B cell (primary cell): Measurements from ENCODE around the gene STMN1. TPM values are rescaled to one million over a fixed set of nuclear protein-coding genes. Genes with fewer than 3 reads are reported as not detected.

Source experiments
- ATAC-seq: fragments of 200-7000 bp; cut with Tn5 transposase; one replicate; pipeline ENCODE4 v1.10.0; 2021; ENCODE audit warnings: low read depth, mild to moderate bottlenecking, moderate number of reproducible peaks, moderate library complexity
- CTCF ChIA-PET: fragments of 350-600 bp; sonication (Branson Sonifier 250); formaldehyde crosslinking; loops from one replicate; lab custom pipeline; 2021; ENCODE audit warnings: antibody characterized with exemption, inconsistent platforms; lab: Charles Lee
- POLR2A ChIA-PET: fragments of 350-600 bp; sonication (Branson Sonifier 250); formaldehyde crosslinking; loops from one replicate; lab custom pipeline; 2021; ENCODE audit warnings: antibody characterized with exemption; lab: Charles Lee
- DNase-seq: peaks from one replicate; pipeline ENCODE4 v3.0.0; 2013
- H2AFZ ChIP-seq: 2 replicates; pipeline ENCODE4 v1.6.1; 2012; ENCODE audit warnings: mild to moderate bottlenecking, low read depth, low read length; ENCODE audit not compliant: insufficient read depth, poor library complexity, severe bottlenecking
- H3K27ac ChIP-seq, 2 donors: 1 replicate in 1 of 2; 2 replicates in 1 of 2; pipeline ENCODE4 v1.5.1; 2012 to 2013; ENCODE audit warnings: low read length in 2 of 2, mild to moderate bottlenecking in 2 of 2, moderate library complexity in 1 of 2
- H3K27me3 ChIP-seq, 4 experiments: fragments of 200-600 bp in 1 of 4; sonication (generic) in 1 of 4; replicated peaks in 1 of 4; 1 replicate in 2 of 4; 2 replicates in 2 of 4; pipeline versions ENCODE4 v1.6.1 to v1.7.0; 2013 to 2016; ENCODE audit warnings: low read length in 3 of 4, mild to moderate bottlenecking in 2 of 4, mixed read lengths in 1 of 4, moderate library complexity in 1 of 4; ENCODE audit not compliant: insufficient read depth in 4 of 4, control insufficient read depth in 3 of 4; ENCODE audit errors: control extremely low read depth in 1 of 4
- H3K36me3 ChIP-seq, 2 experiments: replicated peaks in 1 of 2; 1 replicate in 1 of 2; 2 replicates in 1 of 2; pipeline versions ENCODE4 v1.6.1 to v1.7.1; 2013; ENCODE audit warnings: low read length in 1 of 2; ENCODE audit not compliant: insufficient read depth in 2 of 2, control insufficient read depth in 1 of 2; ENCODE audit errors: control extremely low read depth in 1 of 2, extremely low read depth in 1 of 2
- H3K4me1 ChIP-seq, 2 donors: fragments of 200-600 bp in 1 of 2; sonication (generic) in 1 of 2; 1 replicate in 1 of 2; 2 replicates in 1 of 2; pipeline versions ENCODE4 v1.5.1 to v1.6.1; 2013 to 2017; ENCODE audit warnings: low read length in 2 of 2; ENCODE audit not compliant: control insufficient read depth in 2 of 2, insufficient read depth in 2 of 2
- H3K4me2 ChIP-seq: replicated peaks from 2 replicates; pipeline ENCODE3; 2012; ENCODE audit warnings: mild to moderate bottlenecking, low read depth, low read length; ENCODE audit not compliant: poor library complexity, severe bottlenecking
- H3K4me3 ChIP-seq, 5 experiments: fragments of 200-600 bp in 1 of 5; sonication (generic) in 1 of 5; 1 replicate in 3 of 5; 2 replicates in 2 of 5; pipeline versions ENCODE4 v1.5.1 to v1.7.0; 2011 to 2016; ENCODE audit warnings: low read length in 4 of 5, mild to moderate bottlenecking in 4 of 5, low read depth in 2 of 5, control low read depth in 1 of 5, moderate library complexity in 1 of 5; ENCODE audit not compliant: insufficient read depth in 1 of 5; ENCODE audit errors: control extremely low read depth in 1 of 5, extremely low read depth in 1 of 5
- H3K79me2 ChIP-seq: fragments of 200-600 bp; sonication (generic); one replicate; pipeline ENCODE4 v1.6.0; 2016; ENCODE audit warnings: low read length; ENCODE audit not compliant: control insufficient read depth, insufficient read depth
- H3K9ac ChIP-seq: fragments of 200-600 bp; sonication (generic); 2 replicates; pipeline ENCODE4 v1.6.1; 2017; ENCODE audit warnings: mild to moderate bottlenecking, low read length, moderate library complexity
- H3K9me3 ChIP-seq, 3 donors: one replicate each; pipeline versions ENCODE4 v1.6.1 to v1.7.1; 2013; ENCODE audit warnings: low read length in 2 of 3; ENCODE audit not compliant: control insufficient read depth in 2 of 3, insufficient read depth in 1 of 3; ENCODE audit errors: control extremely low read depth in 1 of 3
- H4K20me1 ChIP-seq: 2 replicates; pipeline ENCODE4 v1.6.0; 2012; ENCODE audit warnings: mild to moderate bottlenecking, low read length; ENCODE audit not compliant: insufficient read depth, control insufficient read depth, poor library complexity, severe bottlenecking
- H3K27ac Mint-ChIP-seq: one replicate; pipeline ENCODE4 v1.8.0; 2021; ENCODE audit warnings: mixed read lengths
- H3K27me3 Mint-ChIP-seq: one replicate; pipeline ENCODE4 v1.8.0; 2021; ENCODE audit warnings: mixed read lengths
- H3K4me1 Mint-ChIP-seq: one replicate; pipeline ENCODE4 v1.8.0; 2021; ENCODE audit warnings: mixed read lengths
- H3K4me3 Mint-ChIP-seq: one replicate; pipeline ENCODE4 v1.8.0; 2021; ENCODE audit warnings: mixed read lengths
- H3K9me3 Mint-ChIP-seq: one replicate; pipeline ENCODE4 v1.8.0; 2022; ENCODE audit warnings: mixed read lengths; ENCODE audit not compliant: insufficient read depth
- CTCF ChIP-seq: fragments of 200-600 bp; IDR thresholded peaks from one replicate; pipeline ENCODE4 v1.8.0; 2022; ENCODE audit warnings: antibody characterized with exemption, mild to moderate bottlenecking
- EZH2 ChIP-seq: IDR thresholded peaks from 2 replicates; pipeline ENCODE4 v1.6.1; 2012; ENCODE audit warnings: borderline replicate concordance, low read depth, mild to moderate bottlenecking, moderate library complexity, low read length; ENCODE audit not compliant: insufficient read depth, poor library complexity, severe bottlenecking
- WGBS: methylation state at CpG from one replicate; pipeline ENCODE4 v1.1.5; 2013; ENCODE audit warnings: missing lambda C conversion rate; ENCODE audit not compliant: insufficient coverage; 5-methylcytosine and 5-hydroxymethylcytosine counted together
- intact Hi-C: fragments of 100-400 bp; cut with micrococcal nuclease; formaldehyde crosslinking; loops from one replicate; pipeline ENCODE4 v1.10.0; 2022
- polyA plus RNA-seq: library from polyadenylated mRNA; depleted of rRNA; stranded (reverse); fragments of >200 nt; gene quantifications from 2 replicates; pipeline ENCODE4 v1.2.3, GENCODE V29; 2012
- total RNA-seq, 2 donors: library from RNA; stranded (reverse); fragments of 120-200 nt in 1 of 2; gene quantifications; 1 replicate in 1 of 2; 2 replicates in 1 of 2; pipeline versions ENCODE4 v1.2.3 to v1.2.4, GENCODE V29; 2013 to 2022

STMN1 gene
- total and polyA plus RNA-seq, 2 donors (not counting 1 experiment from before 2014, with no cell fraction given): 9.9 to 48.0 TPM

- H3K27me3 Mint-ChIP-seq: peaks cover 30% of the 10 kb centered on the region
- no peak overlapping the region for H3K4me3 Mint-ChIP-seq
- no peaks in the 10 kb centered on the region for H3K9me3 Mint-ChIP-seq
- WGBS: no CpG with 5 or more reads among the region's 5 CpGs
- no peak for TF ChIP-seq CTCF
- TF ChIP-seq EZH2: no peak
- no peak overlapping the region for H3K4me2 ChIP-seq
- H2AFZ ChIP-seq: no peak overlapping the region
- POLR2A ChIA-PET: no interaction called here
- intact Hi-C loops: no loop called here
- H3K27ac Mint-ChIP-seq: no peak overlapping the region
- DNase-seq (no peak), ATAC-seq (no peak)
- no peaks in the 10 kb centered on the region for H3K79me2 ChIP-seq
- no peaks in the 10 kb centered on the region for H3K4me1 Mint-ChIP-seq
- CTCF ChIA-PET: no interaction called here
- H3K9ac ChIP-seq: no peak overlapping the region
- H3K27ac ChIP-seq: no peak overlapping the region
- H3K36me3 ChIP-seq: no peaks in the 10 kb centered on the region
- no peaks in the 10 kb centered on the region for H4K20me1 ChIP-seq
- H3K4me3 ChIP-seq: no peak overlapping the region
- H3K4me1 ChIP-seq: no peaks in the 10 kb centered on the region
- no peaks in the 10 kb centered on the region for H3K27me3 ChIP-seq
- H3K9me3 ChIP-seq: no peaks in the 10 kb centered on the region
Observed at GRCh38 chr1:25932321-25932720, 26.1 kb upstream of the STMN1 start.

- POLR2A ChIA-PET: no interaction called here
- H3K79me2 ChIP-seq: no peaks in the 10 kb centered on the region
- Mint-ChIP-seq H3K4me3 (no peak overlapping the region), H3K27me3 (peaks cover 41% of the 10 kb centered on the region), H3K27ac (no peak overlapping the region), H3K4me1 (peaks cover under 1% of the 10 kb centered on the region), H3K9me3 (no peaks in the 10 kb centered on the region)
- no peaks in the 10 kb centered on the region for H3K36me3 ChIP-seq
- H3K4me1 ChIP-seq: no peaks in the 10 kb centered on the region
- intact Hi-C loops: no loop called here
- WGBS: 83% methylated on average over 7 of the region's 7 CpGs
- H2AFZ ChIP-seq: no peak overlapping the region
- DNase-seq: no peak
- no peak for TF ChIP-seq EZH2
- TF ChIP-seq CTCF: no peak
- H3K4me3 ChIP-seq: no peak overlapping the region
- CTCF ChIA-PET: no interaction called here
- no peak for ATAC-seq
- no peaks in the 10 kb centered on the region for H3K9me3 ChIP-seq
- no peak overlapping the region for H3K9ac ChIP-seq
- no peaks in the 10 kb centered on the region for H3K27me3 ChIP-seq
- H3K4me2 ChIP-seq: no peak overlapping the region
- no peaks in the 10 kb centered on the region for H4K20me1 ChIP-seq
- H3K27ac ChIP-seq: no peak overlapping the region
Observed at GRCh38 chr1:25929016-25929415, 22.8 kb upstream of the STMN1 start.
